OCI-LY7 (cell line): ENCODE data around the gene HNF1A.

Experiments
- EZH2phosphoT487 ChIP-seq: fragments of 200-600 bp; sonication (generic); IDR thresholded peaks from 2 replicates; pipeline ENCODE4 v1.6.1; 2018; ENCODE audit warnings: low read depth, borderline replicate concordance, mild to moderate bottlenecking, mixed run types, antibody characterized with exemption, low read length, moderate library complexity, mixed read lengths
- TF ChIP-seq, protein P1 (sequence below): fragments of 200-600 bp; sonication (generic); conservative IDR thresholded peaks from 2 replicates; pipeline ENCODE4 v1.5.1; 2014; ENCODE audit warnings: mild to moderate bottlenecking, antibody characterized with exemption, low read length, moderate library complexity, mixed read lengths

DNA sequence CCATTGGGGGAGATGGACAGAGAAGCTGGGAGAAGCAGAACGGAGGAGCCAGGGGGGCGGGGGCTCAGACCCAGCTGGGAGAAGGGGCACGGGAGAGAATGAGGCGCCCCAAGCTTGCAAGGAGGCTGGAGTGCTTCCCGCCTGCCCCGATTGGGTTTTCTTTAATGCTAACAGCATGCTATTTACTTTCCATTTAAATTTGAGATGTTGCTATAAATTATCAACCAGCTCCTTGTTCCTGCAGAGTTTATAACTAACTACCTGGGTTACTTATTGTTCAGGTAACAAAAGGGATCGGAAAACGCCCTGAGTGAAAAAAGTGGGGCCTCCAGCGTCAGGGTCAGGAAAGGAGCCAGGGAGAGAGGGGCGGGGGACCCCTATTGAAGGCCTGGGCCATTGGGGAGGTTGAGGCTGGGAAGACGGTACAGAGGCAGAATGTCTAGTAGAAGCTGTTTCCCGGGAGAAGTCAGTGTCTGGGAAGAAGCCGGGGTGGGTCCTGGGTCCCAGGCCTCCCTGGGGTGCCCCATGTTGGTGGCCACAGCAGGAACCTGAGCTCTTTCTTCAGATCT, 2.5 kb downstream of the HNF1A start:
- TF ChIP-seq, protein P1, sequence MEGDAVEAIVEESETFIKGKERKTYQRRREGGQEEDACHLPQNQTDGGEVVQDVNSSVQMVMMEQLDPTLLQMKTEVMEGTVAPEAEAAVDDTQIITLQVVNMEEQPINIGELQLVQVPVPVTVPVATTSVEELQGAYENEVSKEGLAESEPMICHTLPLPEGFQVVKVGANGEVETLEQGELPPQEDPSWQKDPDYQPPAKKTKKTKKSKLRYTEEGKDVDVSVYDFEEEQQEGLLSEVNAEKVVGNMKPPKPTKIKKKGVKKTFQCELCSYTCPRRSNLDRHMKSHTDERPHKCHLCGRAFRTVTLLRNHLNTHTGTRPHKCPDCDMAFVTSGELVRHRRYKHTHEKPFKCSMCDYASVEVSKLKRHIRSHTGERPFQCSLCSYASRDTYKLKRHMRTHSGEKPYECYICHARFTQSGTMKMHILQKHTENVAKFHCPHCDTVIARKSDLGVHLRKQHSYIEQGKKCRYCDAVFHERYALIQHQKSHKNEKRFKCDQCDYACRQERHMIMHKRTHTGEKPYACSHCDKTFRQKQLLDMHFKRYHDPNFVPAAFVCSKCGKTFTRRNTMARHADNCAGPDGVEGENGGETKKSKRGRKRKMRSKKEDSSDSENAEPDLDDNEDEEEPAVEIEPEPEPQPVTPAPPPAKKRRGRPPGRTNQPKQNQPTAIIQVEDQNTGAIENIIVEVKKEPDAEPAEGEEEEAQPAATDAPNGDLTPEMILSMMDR, result no peak
- no peak for TF ChIP-seq EZH2phosphoT487
